MV-4-11 (cell line): ENCODE results near the gene NADK.
"Not testable (repeated sequence)": the region's sequence is repeated elsewhere in the genome, so short reads cannot be mapped to it uniquely, and the experiment has no call there.

Source experiments
- DNase-seq: peaks from one replicate; lab custom pipeline; 2025; lab: John Stamatoyannopoulos, UW

NADK gene

GRCh38 chr1:1763657-1764621, 14.3 kb downstream of the NADK start:
- DNase-seq: peak; percentile 95

- no peak for DNase-seq
Measured at GRCh38 chr1:1761504-1762376, 16.5 kb downstream of the NADK start.

GRCh38 chr1:1760715-1761114, 17.6 kb downstream of the NADK start:
- no peak for DNase-seq

- DNase-seq: no peak
Measured at GRCh38 chr1:1760345-1760650, 18.0 kb downstream of the NADK start.

- DNase-seq: no peak
Measured at GRCh38 chr1:1759456-1760344, 18.6 kb downstream of the NADK start.

GRCh38 chr1:1758692-1759455, 19.4 kb downstream of the NADK start:
- DNase-seq: no peak

- DNase-seq: no peak
Measured at GRCh38 chr1:1758059-1758621, 20.1 kb downstream of the NADK start.

GRCh38 chr1:1757422-1758058, 20.7 kb downstream of the NADK start:
- DNase-seq: no peak

GRCh38 chr1:1756661-1757421, 21.4 kb downstream of the NADK start:
- no peak for DNase-seq

GRCh38 chr1:1755852-1756251, 22.4 kb downstream of the NADK start:
- DNase-seq: no peak

- no peak for DNase-seq
Measured at GRCh38 chr1:1755426-1755825, 22.8 kb downstream of the NADK start.

- DNase-seq: no peak
Measured at GRCh38 chr1:1754051-1754815, 24.0 kb downstream of the NADK start.

GRCh38 chr1:1753607-1754005, 24.7 kb downstream of the NADK start:
- no peak for DNase-seq

GRCh38 chr1:1752636-1753606, 25.3 kb downstream of the NADK start:
- DNase-seq: no peak

GRCh38 chr1:1752190-1752589, 26.1 kb downstream of the NADK start:
- DNase-seq: no peak

- DNase-seq: not testable (repeated sequence)
Measured at GRCh38 chr1:1749941-1750340, 28.3 kb downstream of the NADK start.

GRCh38 chr1:1748686-1749321, 29.5 kb downstream of the NADK start:
- no peak for DNase-seq
